Heart left ventricle (tissue), 13 donors: Measurements from ENCODE around the gene ACCSL.

Source experiments
- CTCF ChIP-seq, 12 donors: fragments of 200-600 bp; sonication (generic) in 4 of 12; IDR thresholded peaks; one replicate each; pipeline versions ENCODE4 v1.5.0 to v1.8.0; 2018 to 2022; ENCODE audit warnings: antibody characterized with exemption in 12 of 12, mild to moderate bottlenecking in 5 of 12
- POLR2A ChIP-seq, 2 donors: fragments of 450-650 bp; IDR thresholded peaks; one replicate each; pipeline ENCODE4 v1.6.1; 2017; ENCODE audit warnings: antibody characterized with exemption in 2 of 2, mild to moderate bottlenecking in 2 of 2, moderate library complexity in 2 of 2
- donor health status: ischemic (EF 13 %, LVEDD 7.1; RV severe dilation, severe dysfunction).
- donor health status: DM: no; HTN: yes; CAD: no.
- donor health status: DM: no; HTN: no; CAD: no.
- donor health status: ischemic (EF 25% LVEDD 6.9; RV normal size, moderate dysfunction).
- donor health status: ischemic (EF 25% LVEDD 5.7; RV mildly dilated, moderate dysfunction).
- donor health status: ischemic (EF 35%, LVEDD 5.7; RV mildly dilated, moderate dysfunction).
- donor health status: nonischemic (EF 11% LVEDD 7.7; RV severe dilation, severe dysfunction).
- donor health status: DM: yes; HTN: yes; CAD: no.
- donor health status: PGD.
- donor health status: ischemic (EF 29% LVEDD 5.4; RV normal size, mild dysfunction).
- donor health status: nonischemic (EF 23%, LVEDD 6.1; RV moderate dilation, normal function).

GRCh38 chr11:44108260-44108659, 60.5 kb downstream of the ACCSL start:
- TF ChIP-seq CTCF (IDR thresholded peaks at IDR 0.05), result no peak
- no peak for TF ChIP-seq POLR2A (IDR thresholded peaks at IDR 0.05)
